KOPT-K1 (cell line): ENCODE data around the gene NANP.
"Not testable (repeated sequence)": the region's sequence is repeated elsewhere in the genome, so short reads cannot be mapped to it uniquely, and the experiment has no call there.

Experiments used
- H3K27ac ChIP-seq: fragments of 200-600 bp; sonication (generic); 2 replicates; pipeline ENCODE4 v1.5.1; 2016; ENCODE audit warnings: antibody characterized with exemption, mild to moderate bottlenecking, low read depth, low read length; ENCODE audit not compliant: poor library complexity, severe bottlenecking
- H3K36me3 ChIP-seq: fragments of 200-600 bp; sonication (generic); 2 replicates; pipeline ENCODE4 v1.5.1; 2017; ENCODE audit warnings: antibody characterized with exemption, mild to moderate bottlenecking, low read length, moderate library complexity; ENCODE audit not compliant: insufficient read depth
- H3K9me3 ChIP-seq: fragments of 200-600 bp; sonication (generic); 2 replicates; pipeline ENCODE4 v1.5.1; 2017; ENCODE audit warnings: antibody characterized with exemption, low read length, mild to moderate bottlenecking; ENCODE audit not compliant: insufficient read depth, poor library complexity, severe bottlenecking

The NANP gene

DNA sequence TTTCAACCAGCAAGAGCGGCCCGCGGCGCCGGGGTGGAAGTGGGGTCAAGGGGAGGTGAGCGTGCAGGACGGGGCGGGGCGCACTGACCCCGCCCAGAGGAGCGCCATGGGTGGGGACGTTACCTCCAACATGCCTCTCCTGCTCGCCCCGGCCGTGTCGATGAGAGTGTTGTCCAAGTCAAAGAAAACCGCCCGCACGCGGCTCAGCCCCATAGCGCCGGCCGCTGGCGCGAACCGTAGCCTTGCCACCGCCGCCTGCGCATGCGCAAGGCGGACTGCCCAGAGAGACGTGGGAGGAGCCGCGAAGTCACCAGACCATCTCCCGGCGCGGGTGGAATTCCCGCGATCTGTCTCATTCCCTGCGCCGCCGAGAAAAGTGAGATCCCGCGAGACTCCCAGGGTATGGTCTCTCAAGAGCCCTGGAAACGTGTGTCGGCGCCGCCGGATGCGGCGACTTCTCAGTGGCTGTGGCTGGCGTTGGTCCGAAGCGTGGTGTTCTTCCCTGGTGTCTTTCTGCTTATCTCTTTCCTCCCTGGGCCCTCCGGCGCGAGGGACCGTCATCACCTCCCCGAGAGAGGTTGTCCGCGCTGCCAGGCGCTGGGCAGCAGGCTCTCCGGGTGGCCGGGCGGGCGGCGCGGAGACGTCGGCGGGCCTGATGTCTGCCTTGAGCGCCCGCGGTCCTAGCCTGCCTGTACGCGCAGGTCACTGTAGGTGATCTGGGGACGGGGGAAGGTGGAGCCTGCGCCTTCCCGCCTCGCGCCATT is at the start of gene NANP:
Gene NANP (minus strand): TSS at position 279 of the 764 bp plus-strand sequence. CDS start 66 bp downstream, at position 213.
- H3K27ac ChIP-seq, result peak within 1 kb of the TSS; percentile 79

DNA sequence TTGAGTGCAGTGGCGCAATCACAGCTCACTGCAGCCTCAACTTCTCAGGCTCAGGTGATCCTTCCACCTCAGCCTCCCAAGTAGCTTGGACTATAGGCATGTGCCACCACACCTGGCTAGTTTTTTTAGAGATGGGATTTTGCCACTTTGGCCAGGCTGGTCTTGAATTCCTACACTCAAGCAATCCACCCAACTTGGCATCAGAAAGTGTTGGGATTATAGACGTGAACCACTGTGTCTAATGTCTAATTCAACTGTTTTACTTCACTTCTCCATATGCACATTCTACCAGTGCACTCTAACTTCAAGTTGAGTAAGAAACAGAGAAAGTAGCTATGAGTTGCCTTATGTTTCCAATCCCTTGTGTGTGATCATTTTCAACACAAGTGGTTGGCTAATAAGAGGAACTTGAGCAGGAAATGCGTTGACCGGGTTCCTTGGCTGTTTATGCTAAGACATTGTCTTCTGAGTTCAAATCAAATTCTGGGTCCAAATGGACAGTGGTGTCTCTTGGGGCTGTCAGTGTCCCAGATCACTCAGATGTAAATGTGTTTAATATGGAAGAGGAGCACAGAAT is 48.9 kb upstream of the NANP start:
- no peak overlapping the region for H3K27ac ChIP-seq
- peaks cover 54% of the 10 kb centered on the region for H3K36me3 ChIP-seq
- H3K9me3 ChIP-seq, result no peaks in the 10 kb centered on the region

More for the DNA sequence above, at the start of gene NANP:
- Histone ChIP-seq H3K9me3 (peaks cover 8% of the 10 kb centered on the region), H3K36me3 (peaks cover 11% of the 10 kb centered on the region)

DNA sequence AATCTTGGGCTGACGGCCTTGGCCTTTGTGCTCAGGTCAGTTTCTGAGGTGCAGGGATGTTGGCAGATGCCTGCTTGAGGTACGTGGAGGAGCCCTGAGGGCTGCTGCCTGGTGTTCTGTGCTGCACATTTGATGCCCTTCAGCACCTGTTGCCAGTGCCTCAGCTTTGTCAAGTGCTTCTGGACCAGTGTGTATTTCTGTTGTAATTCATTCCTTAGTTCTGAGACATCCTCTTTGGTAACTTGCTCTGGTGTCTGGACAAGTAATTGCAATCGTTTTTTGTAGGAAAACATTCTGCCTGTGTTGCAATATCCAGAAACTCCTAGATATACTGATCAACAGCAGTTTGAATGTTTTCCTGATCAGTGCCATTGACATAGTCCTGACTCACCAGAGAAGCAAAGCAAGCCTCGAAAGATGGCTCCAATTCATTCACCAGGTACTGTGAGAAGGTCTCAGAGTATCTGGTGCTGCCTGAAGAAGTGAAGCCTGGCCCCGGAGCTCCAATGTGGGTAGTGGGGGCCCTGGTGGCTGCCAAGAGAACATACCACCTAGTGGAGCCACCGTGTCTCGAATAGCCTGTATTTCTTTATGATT is 46.1 kb upstream of the NANP start:
- Histone ChIP-seq H3K9me3 (no peaks in the 10 kb centered on the region), H3K27ac (no peak overlapping the region), H3K36me3 (peaks cover 26% of the 10 kb centered on the region)

- Histone ChIP-seq H3K9me3 (no peaks in the 10 kb centered on the region), H3K27ac (no peak overlapping the region), H3K36me3 (peaks cover 11% of the 10 kb centered on the region)
These were observed 44.6 kb upstream of the NANP start for GRCh38 chr20:25668446-25668845.

DNA sequence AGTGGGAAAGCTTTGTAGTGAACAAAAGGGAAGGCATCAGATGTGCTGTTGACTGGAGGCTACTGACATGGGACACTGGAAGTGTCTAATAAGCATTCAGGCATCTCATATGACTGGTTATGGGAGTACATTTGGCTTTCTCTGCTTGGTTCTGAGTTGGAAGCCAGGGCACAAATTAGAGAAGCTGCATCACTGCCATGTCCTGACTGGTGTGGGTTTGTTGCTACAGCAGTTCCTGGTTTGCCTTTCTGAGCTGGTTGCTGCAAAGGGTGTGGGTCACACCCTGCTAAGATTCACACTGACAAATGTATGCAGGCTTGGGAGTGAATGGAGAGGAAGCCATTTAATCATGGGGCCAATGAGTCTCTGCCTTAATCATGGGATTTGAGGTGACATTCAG is 36.2 kb upstream of the NANP start:
- no peaks in the 10 kb centered on the region for H3K36me3 ChIP-seq
- no peak overlapping the region for H3K27ac ChIP-seq
- H3K9me3 ChIP-seq, result no peaks in the 10 kb centered on the region

DNA sequence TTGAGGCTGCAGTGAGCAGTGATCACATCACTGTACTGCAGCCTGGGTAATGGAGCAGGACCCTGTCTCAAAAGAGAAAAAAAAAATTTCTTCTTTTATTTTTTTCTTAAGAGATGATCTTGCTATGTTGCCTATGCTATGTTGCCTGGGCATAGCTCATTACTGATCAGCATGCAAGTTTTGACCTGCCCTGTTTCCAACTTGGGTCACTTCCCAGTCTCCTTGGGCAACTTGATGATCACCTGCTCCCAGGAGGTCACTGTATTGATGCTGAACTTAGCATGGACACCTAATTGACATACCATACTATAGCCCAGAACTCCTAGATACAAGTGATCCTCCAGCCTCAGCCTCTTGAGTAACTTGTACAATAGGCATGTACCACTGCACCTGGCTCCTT is 30.7 kb upstream of the NANP start:
- Histone ChIP-seq H3K27ac (no peak overlapping the region), H3K9me3 (no peaks in the 10 kb centered on the region)

DNA sequence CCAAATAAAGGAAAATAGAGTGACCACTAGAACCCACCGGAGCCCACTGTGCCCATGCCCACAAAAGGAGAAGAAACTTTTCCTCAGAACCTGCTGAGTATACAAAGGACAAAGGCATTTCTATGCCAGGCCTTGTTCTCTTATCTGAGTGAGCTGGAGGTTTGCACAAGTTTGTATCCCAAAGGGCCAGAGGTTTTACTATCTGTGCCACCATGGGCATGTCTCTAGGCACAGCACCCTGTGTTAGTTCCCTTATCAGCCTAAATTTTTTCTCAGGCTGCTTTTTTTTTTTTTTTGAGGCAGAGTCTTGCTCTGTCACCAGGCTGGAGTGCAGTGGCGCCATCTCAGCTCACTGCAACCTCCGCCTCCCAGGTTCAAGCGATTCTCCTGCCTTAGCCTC is 29.1 kb upstream of the NANP start:
- H3K36me3 ChIP-seq, H3K27ac ChIP-seq, H3K9me3 ChIP-seq: not testable (repeated sequence)

More for the DNA sequence above, 30.7 kb upstream of the NANP start:
- no peaks in the 10 kb centered on the region for H3K36me3 ChIP-seq

DNA sequence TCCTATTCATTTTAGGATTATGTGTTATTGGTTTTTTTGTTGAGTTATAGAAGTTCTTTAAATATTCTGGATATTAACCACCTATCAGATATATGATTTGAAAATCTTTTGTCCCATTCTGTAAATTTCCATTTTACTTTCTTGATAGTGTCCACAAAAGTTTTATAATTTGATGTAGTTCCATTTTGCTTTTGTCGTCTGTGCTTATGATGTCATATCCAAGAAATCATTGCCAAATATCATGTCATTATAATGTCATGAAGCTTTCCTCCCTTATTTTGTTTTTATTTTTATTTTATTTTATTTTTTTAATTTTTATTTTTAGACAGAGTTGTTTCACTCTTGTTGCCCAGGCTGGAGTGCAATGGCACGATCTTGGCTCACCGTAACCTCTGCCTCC is 21.0 kb upstream of the NANP start:
- peaks cover 14% of the 10 kb centered on the region for H3K9me3 ChIP-seq
- no peak overlapping the region for H3K27ac ChIP-seq
- H3K36me3 ChIP-seq, result peaks cover 6% of the 10 kb centered on the region; the same call in 1 of the 2 replicates

- H3K27ac ChIP-seq, result no peak overlapping the region
- peaks cover 6% of the 10 kb centered on the region; the same call in 1 of the 2 replicates for H3K36me3 ChIP-seq
- H3K9me3 ChIP-seq, result peaks cover 14% of the 10 kb centered on the region
These were observed 19.9 kb upstream of the NANP start for GRCh38 chr20:25643716-25644115.

DNA sequence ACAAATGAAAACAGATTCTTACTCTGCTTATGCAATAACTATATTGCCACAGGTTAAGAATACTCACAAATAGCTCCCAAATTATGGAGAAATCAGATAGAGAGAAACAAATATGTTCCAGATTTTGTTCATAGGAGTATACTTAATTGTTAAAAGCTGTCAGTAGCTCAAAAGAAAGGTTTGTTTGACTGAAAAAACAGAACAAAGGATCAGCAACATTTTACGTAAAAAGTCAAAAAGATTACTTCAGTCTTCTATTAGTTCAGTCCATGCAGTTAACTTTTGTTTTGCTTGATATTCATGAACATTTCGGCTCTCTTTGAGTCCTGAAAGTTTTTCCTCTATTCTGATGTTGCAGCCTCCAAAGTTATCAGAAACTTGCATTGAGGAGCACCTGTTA is 13.4 kb upstream of the NANP start:
- Histone ChIP-seq H3K27ac (no peak overlapping the region), H3K9me3 (peaks cover 50% of the 10 kb centered on the region), H3K36me3 (peaks cover 33% of the 10 kb centered on the region)

- Histone ChIP-seq H3K9me3 (peaks cover 51% of the 10 kb centered on the region), H3K27ac (no peak overlapping the region), H3K36me3 (peaks cover 33% of the 10 kb centered on the region)
These were observed 9.4 kb upstream of the NANP start for GRCh38 chr20:25632940-25633790.

- peaks cover 13% of the 10 kb centered on the region for H3K36me3 ChIP-seq
- H3K27ac ChIP-seq, result not testable (repeated sequence)
- peaks cover 29% of the 10 kb centered on the region for H3K9me3 ChIP-seq
These were observed 6.8 kb upstream of the NANP start for GRCh38 chr20:25630615-25631014.

DNA sequence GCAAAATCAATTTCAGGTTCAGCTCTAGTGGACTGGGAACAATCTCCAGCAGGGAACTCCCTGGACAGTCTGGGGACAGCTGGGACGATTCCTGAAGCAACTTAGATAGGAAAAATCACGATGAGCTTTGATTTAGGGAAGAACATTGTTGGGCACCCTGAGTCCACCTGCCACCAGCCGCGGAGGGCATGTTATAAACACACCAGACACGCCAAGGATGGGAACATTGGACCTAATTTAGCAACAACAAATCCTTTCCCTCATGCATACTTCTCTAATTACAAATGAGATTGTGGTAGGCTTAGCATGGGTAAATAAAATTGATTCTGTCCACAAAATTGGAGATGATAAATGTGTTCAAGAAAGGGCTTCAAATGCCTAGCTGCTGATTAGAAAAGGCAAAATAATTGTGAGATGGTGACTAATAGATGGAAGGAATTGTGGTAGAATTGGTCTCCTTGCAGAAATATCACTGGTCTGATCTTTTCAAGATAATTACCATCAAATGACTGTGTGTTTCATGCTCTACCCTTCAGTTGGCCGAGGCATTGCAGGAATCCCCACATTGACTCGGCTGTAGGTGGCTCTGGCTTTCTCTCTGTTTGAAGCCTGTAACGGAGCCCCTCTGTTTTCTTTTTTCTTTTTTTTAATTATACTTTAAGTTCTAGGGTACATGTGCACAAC is 6.1 kb upstream of the NANP start:
- Histone ChIP-seq H3K9me3 (peaks cover 22% of the 10 kb centered on the region), H3K27ac (no peak overlapping the region), H3K36me3 (peaks cover 6% of the 10 kb centered on the region)

GRCh38 chr20:25626779-25627178 is 3.0 kb upstream of the NANP start:
- no peaks in the 10 kb centered on the region for H3K36me3 ChIP-seq
- H3K9me3 ChIP-seq, result peaks cover 8% of the 10 kb centered on the region
- H3K27ac ChIP-seq, result no peak overlapping the region
